GM10847 (cell line): ENCODE data around the gene DEFB129.

Experiments used
- POLR2A ChIP-seq: IDR thresholded peaks from 2 replicates; pipeline ENCODE4 v1.6.1; 2011; ENCODE audit not compliant: insufficient read length; ENCODE audit errors: extremely low read depth

Gene DEFB129

GRCh38 chr20:275791-276190, 48.7 kb downstream of the DEFB129 start:
- TF ChIP-seq POLR2A = no peak

- TF ChIP-seq POLR2A = no peak
Measured at GRCh38 chr20:276620-277495, 49.8 kb downstream of the DEFB129 start.

- no peak for TF ChIP-seq POLR2A
Measured at GRCh38 chr20:277496-277781, 50.4 kb downstream of the DEFB129 start.

- TF ChIP-seq POLR2A = no peak
Measured at GRCh38 chr20:278181-278580, 51.1 kb downstream of the DEFB129 start.

- no peak for TF ChIP-seq POLR2A
Measured at GRCh38 chr20:278607-279571, 51.8 kb downstream of the DEFB129 start.
